BLaER1 (cell line): ENCODE data around the gene SH3D19.

ENCODE experiments used
- H3K27ac ChIP-seq: shearing (Covaris generic); formaldehyde crosslinking; 2 replicates; pipeline ENCODE4 v1.8.1; 2022
- H3K27me3 ChIP-seq: shearing (Covaris generic); formaldehyde crosslinking; 2 replicates; pipeline ENCODE4 v1.8.1; 2022
- H3K36me3 ChIP-seq: shearing (Covaris generic); formaldehyde crosslinking; 2 replicates; pipeline ENCODE4 v1.8.1; 2022
- H3K4me1 ChIP-seq: shearing (Covaris generic); formaldehyde crosslinking; 2 replicates; pipeline ENCODE4 v1.8.1; 2022
- H3K4me2 ChIP-seq: shearing (Covaris generic); formaldehyde crosslinking; 2 replicates; pipeline ENCODE4 v1.8.1; 2022
- H3K4me3 ChIP-seq: shearing (Covaris generic); formaldehyde crosslinking; 2 replicates; pipeline ENCODE4 v1.8.1; 2022
- H3K9ac ChIP-seq: shearing (Covaris generic); formaldehyde crosslinking; 2 replicates; pipeline ENCODE4 v1.8.1; 2022
- H3K9me3 ChIP-seq: shearing (Covaris generic); formaldehyde crosslinking; 2 replicates; pipeline ENCODE4 v1.8.1; 2022
- H4K20me1 ChIP-seq: shearing (Covaris generic); formaldehyde crosslinking; 2 replicates; pipeline ENCODE4 v1.8.1; 2022
- Cebpa-rat ChIP-seq: shearing (Covaris generic); IDR thresholded peaks from 2 replicates; pipeline ENCODE4 v1.8.1; 2022

SH3D19 gene

GRCh38 chr4:151158979-151159378 is 166.4 kb downstream of the SH3D19 start:
- Histone ChIP-seq H3K4me2 (no peak overlapping the region), H3K9me3 (no peaks in the 10 kb centered on the region), H3K4me1 (no peaks in the 10 kb centered on the region), H3K36me3 (no peaks in the 10 kb centered on the region), H3K27me3 (no peaks in the 10 kb centered on the region), H3K27ac (no peak overlapping the region), H3K9ac (no peak overlapping the region), H4K20me1 (no peaks in the 10 kb centered on the region), H3K4me3 (no peak overlapping the region)
- TF ChIP-seq Cebpa-rat: no peak

GRCh38 chr4:151157543-151157942 is 167.9 kb downstream of the SH3D19 start:
- Histone ChIP-seq H3K27me3 (no peaks in the 10 kb centered on the region), H3K36me3 (no peaks in the 10 kb centered on the region), H4K20me1 (no peaks in the 10 kb centered on the region), H3K4me3 (no peak overlapping the region), H3K9ac (no peak overlapping the region), H3K27ac (no peak overlapping the region), H3K4me2 (no peak overlapping the region), H3K4me1 (no peaks in the 10 kb centered on the region), H3K9me3 (no peaks in the 10 kb centered on the region)
- no peak for TF ChIP-seq Cebpa-rat

- no peak overlapping the region for H3K27ac ChIP-seq
- no peak overlapping the region for H3K4me2 ChIP-seq
- no peaks in the 10 kb centered on the region for H3K4me1 ChIP-seq
- no peaks in the 10 kb centered on the region for H3K36me3 ChIP-seq
- H3K4me3 ChIP-seq: no peak overlapping the region
- H3K9ac ChIP-seq: no peak overlapping the region
- H3K27me3 ChIP-seq: no peaks in the 10 kb centered on the region
- H3K9me3 ChIP-seq: no peaks in the 10 kb centered on the region
- H4K20me1 ChIP-seq: no peaks in the 10 kb centered on the region
- no peak for TF ChIP-seq Cebpa-rat
Measured at GRCh38 chr4:151153585-151153984, 171.8 kb downstream of the SH3D19 start.

- Histone ChIP-seq H3K36me3 (no peaks in the 10 kb centered on the region), H3K9ac (no peak overlapping the region), H3K4me3 (no peak overlapping the region), H4K20me1 (no peaks in the 10 kb centered on the region), H3K4me1 (no peaks in the 10 kb centered on the region), H3K27me3 (no peaks in the 10 kb centered on the region), H3K9me3 (no peaks in the 10 kb centered on the region), H3K27ac (no peak overlapping the region), H3K4me2 (no peak overlapping the region)
- TF ChIP-seq Cebpa-rat: no peak
Measured at GRCh38 chr4:151152028-151152427, 173.4 kb downstream of the SH3D19 start.

GRCh38 chr4:151150821-151151580 is 174.4 kb downstream of the SH3D19 start:
- H3K27ac ChIP-seq: no peak overlapping the region
- H3K36me3 ChIP-seq: no peaks in the 10 kb centered on the region
- no peak overlapping the region for H3K4me2 ChIP-seq
- no peaks in the 10 kb centered on the region for H4K20me1 ChIP-seq
- no peak overlapping the region for H3K9ac ChIP-seq
- no peaks in the 10 kb centered on the region for H3K9me3 ChIP-seq
- no peaks in the 10 kb centered on the region for H3K4me1 ChIP-seq
- no peak overlapping the region for H3K4me3 ChIP-seq
- TF ChIP-seq Cebpa-rat: no peak
- H3K27me3 ChIP-seq: no peaks in the 10 kb centered on the region

GRCh38 chr4:151148261-151148660 is 177.1 kb downstream of the SH3D19 start:
- H3K9me3 ChIP-seq: no peaks in the 10 kb centered on the region
- no peaks in the 10 kb centered on the region for H3K4me1 ChIP-seq
- no peak for TF ChIP-seq Cebpa-rat
- no peak overlapping the region for H3K4me2 ChIP-seq
- H3K27me3 ChIP-seq: no peaks in the 10 kb centered on the region
- H4K20me1 ChIP-seq: no peaks in the 10 kb centered on the region
- no peak overlapping the region for H3K9ac ChIP-seq
- no peaks in the 10 kb centered on the region for H3K36me3 ChIP-seq
- H3K4me3 ChIP-seq: no peak overlapping the region
- H3K27ac ChIP-seq: no peak overlapping the region

GRCh38 chr4:151147000-151147399 is 178.4 kb downstream of the SH3D19 start:
- Histone ChIP-seq H3K9ac (no peak overlapping the region), H3K4me1 (no peaks in the 10 kb centered on the region), H3K9me3 (no peaks in the 10 kb centered on the region), H3K36me3 (no peaks in the 10 kb centered on the region), H3K4me3 (no peak overlapping the region), H3K27ac (no peak overlapping the region), H3K27me3 (no peaks in the 10 kb centered on the region), H4K20me1 (no peaks in the 10 kb centered on the region), H3K4me2 (no peak overlapping the region)
- TF ChIP-seq Cebpa-rat: no peak

GRCh38 chr4:151144329-151145072 is 180.9 kb downstream of the SH3D19 start:
- H3K9ac ChIP-seq: no peak overlapping the region
- no peaks in the 10 kb centered on the region for H3K27me3 ChIP-seq
- no peak overlapping the region for H3K4me3 ChIP-seq
- TF ChIP-seq Cebpa-rat: no peak
- H3K9me3 ChIP-seq: no peaks in the 10 kb centered on the region
- H3K36me3 ChIP-seq: no peaks in the 10 kb centered on the region
- H3K27ac ChIP-seq: no peak overlapping the region
- H3K4me1 ChIP-seq: no peaks in the 10 kb centered on the region
- no peak overlapping the region for H3K4me2 ChIP-seq
- H4K20me1 ChIP-seq: no peaks in the 10 kb centered on the region

GRCh38 chr4:151143811-151144210 is 181.6 kb downstream of the SH3D19 start:
- H3K27me3 ChIP-seq: no peaks in the 10 kb centered on the region
- H3K9ac ChIP-seq: no peak overlapping the region
- H4K20me1 ChIP-seq: no peaks in the 10 kb centered on the region
- H3K9me3 ChIP-seq: no peaks in the 10 kb centered on the region
- no peak overlapping the region for H3K4me3 ChIP-seq
- no peak overlapping the region for H3K4me2 ChIP-seq
- no peaks in the 10 kb centered on the region for H3K36me3 ChIP-seq
- H3K4me1 ChIP-seq: no peaks in the 10 kb centered on the region
- no peak overlapping the region for H3K27ac ChIP-seq
- no peak for TF ChIP-seq Cebpa-rat

GRCh38 chr4:151143162-151143561 is 182.2 kb downstream of the SH3D19 start:
- H3K27ac ChIP-seq: no peak overlapping the region
- H3K9ac ChIP-seq: no peak overlapping the region
- no peaks in the 10 kb centered on the region for H3K4me1 ChIP-seq
- H3K36me3 ChIP-seq: no peaks in the 10 kb centered on the region
- H4K20me1 ChIP-seq: no peaks in the 10 kb centered on the region
- no peak overlapping the region for H3K4me2 ChIP-seq
- no peak overlapping the region for H3K4me3 ChIP-seq
- TF ChIP-seq Cebpa-rat: no peak
- H3K9me3 ChIP-seq: no peaks in the 10 kb centered on the region
- no peaks in the 10 kb centered on the region for H3K27me3 ChIP-seq
